Activated CD4-positive, alpha-beta T cell treated with anti-CD3 and anti-CD28 coated beads for 36 hours (primary cell): Measurements from ENCODE around the gene CNTROB. TPM values are rescaled to one million over a fixed set of nuclear protein-coding genes. Genes with fewer than 3 reads are reported as not detected.

Experiments used
- ATAC-seq: fragments of 200-7000 bp; cut with Tn5 transposase; one replicate; pipeline ENCODE4 v1.10.0; 2021; ENCODE audit warnings: mild to moderate bottlenecking, moderate library complexity
- CTCF ChIA-PET: fragments of 350-600 bp; sonication (Branson Sonifier 250); formaldehyde crosslinking; loops from one replicate; lab custom pipeline; 2021; ENCODE audit warnings: antibody characterized with exemption; lab: Charles Lee
- POLR2A ChIA-PET: fragments of 350-600 bp; sonication (Branson Sonifier 250); formaldehyde crosslinking; loops from one replicate; lab custom pipeline; 2021; ENCODE audit warnings: antibody characterized with exemption, inconsistent platforms; lab: Charles Lee
- DNase-seq: peaks from one replicate; pipeline ENCODE4 v3.0.0-alpha.2; 2020
- H3K27ac Mint-ChIP-seq: one replicate; pipeline ENCODE4 v1.8.0; 2021; ENCODE audit warnings: mixed read lengths
- H3K27me3 Mint-ChIP-seq: one replicate; pipeline ENCODE4 v1.8.0; 2021; ENCODE audit warnings: mixed read lengths
- H3K36me3 Mint-ChIP-seq: one replicate; pipeline ENCODE4 v1.8.0; 2021; ENCODE audit warnings: low read depth, mixed read lengths
- H3K4me1 Mint-ChIP-seq: one replicate; pipeline ENCODE4 v1.8.0; 2021; ENCODE audit warnings: mixed read lengths
- H3K4me3 Mint-ChIP-seq: one replicate; pipeline ENCODE4 v1.8.0; 2021; ENCODE audit warnings: mild to moderate bottlenecking, moderate library complexity, mixed read lengths
- H3K9me3 Mint-ChIP-seq: one replicate; pipeline ENCODE4 v1.8.0; 2021; ENCODE audit warnings: low read depth, mixed read lengths
- intact Hi-C, 2 experiments: fragments of 100-400 bp; cut with DNase I in 1 of 2; cut with micrococcal nuclease in 1 of 2; formaldehyde crosslinking; loops; one replicate each; pipeline versions ENCODE4 v1.14.2 to v1.15.1; 2022 to 2024; cut with DNase I, micrococcal nuclease
- total RNA-seq, 2 experiments: library from RNA; stranded (reverse); gene quantifications; one replicate each; pipeline ENCODE4 v1.2.3, GENCODE V29; 2021

CNTROB gene
- total RNA-seq, 2 experiments from 2014 or later, result 53.0 to 80.5 TPM

DNA sequence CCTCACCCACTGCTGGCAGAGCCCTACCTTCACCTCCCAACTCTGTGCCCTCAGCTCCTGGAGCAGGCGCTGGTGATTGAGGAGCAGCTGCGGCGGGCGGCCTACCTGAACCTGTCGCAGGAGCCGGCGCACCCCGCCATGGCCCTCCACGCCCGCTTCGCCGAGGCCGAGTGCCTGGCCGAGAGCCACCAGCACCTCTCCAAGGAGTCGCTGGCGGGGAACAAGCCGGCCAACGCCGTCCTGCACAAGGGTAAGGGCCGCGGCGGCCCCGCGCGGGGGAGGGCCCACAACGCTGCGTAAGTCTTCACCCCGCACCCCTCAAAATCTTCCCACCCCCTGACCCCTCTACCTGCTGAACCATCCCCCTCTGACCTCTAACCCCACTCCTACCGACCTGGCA lies 22.9 kb upstream of the CNTROB start:
- Mint-ChIP-seq H3K4me1 (peaks cover 9% of the 10 kb centered on the region), H3K36me3 (peaks cover 55% of the 10 kb centered on the region), H3K27ac (no peak overlapping the region), H3K4me3 (no peak overlapping the region), H3K27me3 (no peaks in the 10 kb centered on the region), H3K9me3 (no peaks in the 10 kb centered on the region)
- ATAC-seq (no peak), DNase-seq (no peak)
- POLR2A ChIA-PET, result no interaction called here
- CTCF ChIA-PET, result interaction anchor here (1.0 kb wide), 1 partner anchor 11 kb away, joined by 3 read pairs; no protein-coding TSS in a partner anchor
- intact Hi-C loops, result no loop called here

DNA sequence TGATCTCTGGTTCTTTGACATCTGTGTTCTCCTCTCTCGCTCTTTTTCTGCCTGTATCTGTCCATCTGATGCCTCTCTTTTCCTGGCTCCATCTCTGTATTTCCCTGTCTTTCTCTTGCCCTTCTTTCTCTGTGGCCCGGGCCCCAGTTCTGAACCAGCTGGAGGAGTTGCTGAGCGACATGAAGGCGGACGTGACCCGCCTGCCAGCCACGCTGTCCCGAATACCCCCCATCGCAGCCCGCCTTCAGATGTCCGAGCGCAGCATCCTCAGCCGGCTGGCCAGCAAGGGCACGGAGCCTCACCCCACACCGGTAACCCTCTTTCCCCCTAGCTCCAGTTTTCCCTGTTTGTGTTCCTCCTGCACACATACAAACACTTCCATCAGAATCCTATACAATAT lies 21.7 kb upstream of the CNTROB start:
- H3K9me3 Mint-ChIP-seq, result no peaks in the 10 kb centered on the region
- H3K27ac Mint-ChIP-seq, result no peak overlapping the region
- DNase-seq (no peak), ATAC-seq (no peak)
- no peaks in the 10 kb centered on the region for H3K27me3 Mint-ChIP-seq
- ChIA-PET POLR2A (no interaction called here), CTCF (interaction anchor here (1.3 to 8.5 kb wide), 2 partner anchors 22 to 80 kb away, joined by 3 to 58 read pairs; partner anchors contain the start of genes CNTROB, KCNAB3 and TRAPPC1)
- intact Hi-C loops, result no loop called here
- H3K4me3 Mint-ChIP-seq, result no peak overlapping the region
- peaks cover 48% of the 10 kb centered on the region for H3K36me3 Mint-ChIP-seq
- peaks cover 17% of the 10 kb centered on the region for H3K4me1 Mint-ChIP-seq

DNA sequence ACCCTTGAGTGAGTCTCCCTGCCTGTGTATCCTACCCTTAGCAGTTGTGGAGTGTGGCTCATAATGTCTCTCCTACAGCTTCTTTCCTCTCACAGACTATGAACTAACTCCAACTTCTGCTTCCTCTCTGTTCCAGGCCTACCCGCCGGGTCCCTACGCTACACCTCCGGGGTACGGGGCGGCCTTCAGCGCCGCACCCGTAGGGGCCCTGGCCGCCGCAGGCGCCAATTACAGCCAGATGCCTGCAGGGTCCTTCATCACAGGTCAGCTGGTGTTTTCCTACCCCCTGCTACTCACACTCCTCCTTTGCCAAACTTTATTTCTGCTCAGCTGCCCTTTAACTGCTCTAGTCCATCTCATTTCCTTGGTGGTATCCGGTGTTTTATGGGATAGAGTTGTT lies 21.3 kb upstream of the CNTROB start:
- no peak for DNase-seq
- CTCF ChIA-PET, result interaction anchor here (1.0 to 8.5 kb wide), 3 partner anchors 20 to 79 kb away, joined by 3 to 58 read pairs (median 3); partner anchors contain the start of genes CNTROB, KCNAB3 and TRAPPC1
- ATAC-seq, result no peak
- peaks cover 19% of the 10 kb centered on the region for H3K4me1 Mint-ChIP-seq
- intact Hi-C loops, result no loop called here
- no peaks in the 10 kb centered on the region for H3K9me3 Mint-ChIP-seq
- peaks cover 45% of the 10 kb centered on the region for H3K36me3 Mint-ChIP-seq
- no peak overlapping the region for H3K27ac Mint-ChIP-seq
- no peaks in the 10 kb centered on the region for H3K27me3 Mint-ChIP-seq
- POLR2A ChIA-PET, result no interaction called here
- no peak overlapping the region for H3K4me3 Mint-ChIP-seq

DNA sequence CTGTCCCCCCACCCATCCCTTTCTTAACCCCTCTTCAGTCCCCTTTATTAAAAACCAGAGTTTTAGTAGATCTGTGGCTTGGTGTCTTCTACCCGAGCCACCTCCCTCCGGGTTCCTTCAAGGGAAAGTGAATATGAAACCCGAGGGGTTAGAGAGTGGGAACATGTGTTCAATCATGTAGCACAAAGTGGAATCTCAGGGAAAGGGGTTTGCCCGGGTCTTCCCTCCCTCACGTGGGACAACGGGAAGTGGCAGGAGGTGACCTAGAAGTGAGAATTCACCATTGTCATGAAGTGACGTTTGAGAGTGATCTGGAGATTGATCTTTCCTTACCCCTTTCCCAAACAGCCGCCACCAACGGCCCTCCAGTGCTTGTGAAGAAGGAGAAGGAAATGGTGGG lies 20.9 kb upstream of the CNTROB start:
- CTCF ChIA-PET, result interaction anchor here (1.0 to 8.5 kb wide), 4 partner anchors 20 to 149 kb away, joined by 3 to 58 read pairs (median 38); partner anchors contain the start of genes CNTROB, KCNAB3 and TRAPPC1
- intact Hi-C loops, result no loop called here
- POLR2A ChIA-PET, result interaction anchor here (1.2 kb wide), 1 partner anchor 80 kb away, joined by 3 read pairs; no protein-coding TSS in a partner anchor
- Mint-ChIP-seq H3K27me3 (no peaks in the 10 kb centered on the region), H3K4me3 (no peak overlapping the region), H3K4me1 (peaks cover 19% of the 10 kb centered on the region), H3K9me3 (no peaks in the 10 kb centered on the region), H3K36me3 (peaks cover 44% of the 10 kb centered on the region), H3K27ac (no peak overlapping the region)
- no peak for DNase-seq
- ATAC-seq, result no peak

DNA sequence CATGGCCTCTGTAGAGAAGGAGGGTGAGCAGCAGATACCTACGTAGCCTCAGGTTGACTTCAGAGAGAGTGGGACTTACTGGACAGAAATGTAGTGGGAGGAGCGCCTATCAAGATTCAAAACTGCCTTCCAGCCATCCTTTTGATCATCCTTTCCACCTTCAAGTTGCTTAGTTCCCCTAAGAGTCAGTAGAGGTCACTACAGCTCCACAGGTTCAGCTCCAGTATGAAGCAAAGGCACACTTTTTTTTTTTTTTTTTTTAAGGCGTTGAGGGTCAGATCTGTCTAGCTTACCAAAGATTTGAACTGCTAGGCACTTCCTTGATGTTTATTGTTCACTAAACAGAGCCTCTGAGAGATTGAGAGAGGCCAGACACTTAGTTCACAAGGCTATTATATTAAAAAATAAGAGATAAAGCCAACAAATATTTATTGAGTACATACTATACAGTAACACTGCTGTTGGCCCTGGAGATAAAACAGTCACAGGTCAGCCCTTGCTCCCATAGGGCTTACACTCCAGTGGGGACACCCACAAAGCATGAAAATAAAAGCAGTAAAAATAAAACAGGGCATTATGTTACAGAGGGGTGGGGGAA lies 19.0 kb upstream of the CNTROB start:
- ChIA-PET POLR2A (interaction anchor here (0.7 to 1.6 kb wide), 2 partner anchors 19 to 454 kb away, joined by 4 to 6 read pairs; partner anchors contain the start of genes CNTROB and TRAPPC1), CTCF (interaction anchor here (0.6 to 8.5 kb wide), 24 partner anchors 12 to 869 kb away, joined by 3 to 58 read pairs (median 4); partner anchors contain the start of genes CNTROB, GUCY2D, KCNAB3 and NAA38)
- ATAC-seq (peak; percentile 60), DNase-seq (peak; percentile 55)
- Mint-ChIP-seq H3K4me1 (peaks cover 27% of the 10 kb centered on the region), H3K27ac (peak overlapping the region; percentile 75), H3K27me3 (no peaks in the 10 kb centered on the region), H3K9me3 (no peaks in the 10 kb centered on the region), H3K4me3 (no peak overlapping the region), H3K36me3 (peaks cover 37% of the 10 kb centered on the region)
- intact Hi-C loops, result loop anchor here (1.0 to 2.0 kb wide), 5 partner anchors 38 to 144 kb away; no protein-coding TSS in a partner anchor

DNA sequence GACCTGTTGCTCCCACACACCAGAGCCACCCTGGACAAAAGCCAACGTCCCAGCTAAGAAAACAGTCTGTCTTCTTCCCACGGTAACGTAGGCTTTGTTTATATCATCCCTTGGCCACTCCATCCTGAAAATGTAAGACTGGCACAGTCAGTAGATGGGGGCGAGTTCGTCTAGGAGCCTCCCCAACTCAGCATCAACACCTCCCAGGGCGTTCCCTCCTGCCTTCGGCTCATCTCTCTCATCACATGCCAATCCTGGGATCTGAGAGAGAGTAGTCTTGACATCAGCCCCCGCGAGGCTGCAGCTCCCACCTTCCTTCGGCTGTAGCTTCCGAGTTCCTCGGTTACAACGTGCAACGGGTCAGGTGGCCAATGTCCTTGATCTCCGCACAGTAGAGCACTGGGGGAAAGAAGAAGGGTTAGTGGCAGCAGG lies 16.8 kb upstream of the CNTROB start:
- H3K27me3 Mint-ChIP-seq, result no peaks in the 10 kb centered on the region
- intact Hi-C loops, result loop anchor here (1.0 to 2.0 kb wide), 4 partner anchors 17 to 80 kb away; partner anchors contain the start of genes CNTROB (in 2 of the 2), KDM6B (in 1 of the 2) and NAA38 (in 1 of the 2)
- peaks cover 24% of the 10 kb centered on the region for H3K36me3 Mint-ChIP-seq
- H3K4me1 Mint-ChIP-seq, result peaks cover 27% of the 10 kb centered on the region
- DNase-seq, result no peak
- H3K9me3 Mint-ChIP-seq, result no peaks in the 10 kb centered on the region
- ChIA-PET CTCF (interaction anchor here (0.6 to 8.5 kb wide), 13 partner anchors 17 to 383 kb away, joined by 3 to 61 read pairs (median 5); partner anchors contain the start of genes CNTROB, CYB5D1, KCNAB3 and NAA38), POLR2A (interaction anchor here (1.3 to 3.5 kb wide), 2 partner anchors 18 to 126 kb away, joined by 3 to 25 read pairs; partner anchors contain the start of genes CNTROB and TRAPPC1)
- peak overlapping the region; percentile 86 for H3K4me3 Mint-ChIP-seq
- H3K27ac Mint-ChIP-seq, result peak overlapping the region; percentile 82
- ATAC-seq, result peak; percentile 39

DNA sequence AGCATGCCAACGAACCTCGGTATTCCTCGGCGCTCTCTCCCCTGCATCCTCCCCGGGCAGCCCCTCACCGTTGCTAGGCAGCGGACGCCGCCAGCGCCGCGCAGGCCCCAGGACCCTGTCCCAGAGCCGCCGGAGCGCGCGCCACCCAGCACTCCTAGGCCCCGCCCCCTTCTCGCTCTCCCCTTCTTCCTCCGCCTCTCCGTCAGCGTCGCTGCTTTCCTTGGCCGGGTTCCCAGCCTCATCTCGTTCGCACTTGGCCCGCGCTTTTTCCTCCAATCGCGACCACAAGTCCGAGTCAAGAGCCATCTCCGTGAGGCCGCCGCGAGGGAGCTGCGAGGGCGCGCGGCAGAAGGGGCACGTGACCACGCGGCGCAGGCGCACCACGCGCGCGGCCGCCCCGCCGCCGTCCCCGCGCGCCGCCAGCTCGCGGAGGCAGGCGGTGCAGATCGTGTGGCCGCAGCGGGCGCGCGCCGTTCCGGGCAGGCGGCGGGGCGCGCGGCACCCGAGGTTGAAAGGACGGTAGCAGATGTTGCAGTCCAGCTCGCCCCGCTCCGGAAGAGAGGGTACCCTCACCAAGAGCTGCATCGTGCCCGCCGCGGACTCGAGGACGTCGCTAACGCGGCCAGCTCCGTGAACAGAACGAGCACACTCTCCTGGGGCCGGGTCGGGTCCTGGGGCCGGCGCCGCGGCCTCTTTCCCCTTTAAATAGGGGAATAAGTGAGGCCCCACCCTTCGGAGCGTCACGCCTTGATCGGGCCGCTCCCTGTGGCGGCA lies 16.2 kb upstream of the CNTROB start, which contains the start of gene RNF227:
TSS of gene RNF227 (minus strand) at position 679 of the 774 bp plus-strand sequence. CDS start at position 585, 94 bp downstream.
- intact Hi-C loops, result loop anchor here (1.0 to 2.0 kb wide), 4 partner anchors 17 to 81 kb away; partner anchors contain the start of genes CNTROB (in 2 of the 2), KDM6B (in 1 of the 2) and NAA38 (in 1 of the 2)
- CTCF ChIA-PET, result interaction anchor here (0.6 to 8.5 kb wide), 23 partner anchors 16 to 383 kb away, joined by 3 to 61 read pairs (median 4); partner anchors contain the start of genes CNTROB, CYB5D1, KCNAB3 and NAA38
- peak; percentile 88 for ATAC-seq
- H3K27me3 Mint-ChIP-seq, result no peaks in the 10 kb centered on the region
- H3K4me3 Mint-ChIP-seq, result peak within 1 kb of the TSS; percentile 86
- peak within 1 kb of the TSS; percentile 82 for H3K27ac Mint-ChIP-seq
- peak; percentile 95 for DNase-seq
- peaks cover 18% of the 10 kb centered on the region for H3K36me3 Mint-ChIP-seq
- peaks cover 27% of the 10 kb centered on the region for H3K4me1 Mint-ChIP-seq
- H3K9me3 Mint-ChIP-seq, result no peaks in the 10 kb centered on the region
- POLR2A ChIA-PET, result interaction anchor here (0.9 to 3.5 kb wide), 4 partner anchors 17 to 126 kb away, joined by 3 to 25 read pairs (median 3); partner anchors contain the start of genes CNTROB and TRAPPC1

DNA sequence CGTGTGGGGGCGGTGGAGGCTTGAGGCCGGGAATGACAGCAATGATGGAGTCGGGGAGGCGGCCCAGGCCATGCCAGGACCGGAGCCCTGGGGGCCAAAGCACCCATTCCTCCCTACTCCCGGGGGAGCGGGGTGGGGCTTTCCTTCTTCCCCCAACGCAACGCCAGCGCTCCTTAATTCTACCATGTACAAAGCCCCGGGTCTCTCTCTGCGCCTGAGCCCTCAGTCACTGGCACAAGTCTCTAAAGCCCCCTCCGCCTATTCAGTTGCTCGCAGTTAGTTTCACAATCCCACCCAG lies 15.7 kb upstream of the CNTROB start:
- H3K27ac Mint-ChIP-seq, result peak overlapping the region; percentile 80
- ATAC-seq (no peak), DNase-seq (no peak)
- POLR2A ChIA-PET, result interaction anchor here (0.9 to 3.5 kb wide), 4 partner anchors 16 to 125 kb away, joined by 3 to 25 read pairs (median 3); partner anchors contain the start of genes CNTROB and TRAPPC1
- intact Hi-C loops, result no loop called here
- H3K27me3 Mint-ChIP-seq, result no peaks in the 10 kb centered on the region
- H3K36me3 Mint-ChIP-seq, result peaks cover 12% of the 10 kb centered on the region
- H3K4me3 Mint-ChIP-seq, result peak overlapping the region; percentile 86
- no peaks in the 10 kb centered on the region for H3K9me3 Mint-ChIP-seq
- CTCF ChIA-PET, result interaction anchor here (0.6 to 8.5 kb wide), 23 partner anchors 11 to 242 kb away, joined by 3 to 61 read pairs (median 4); partner anchors contain the start of genes CNTROB, CYB5D1, KCNAB3 and NAA38
- peaks cover 27% of the 10 kb centered on the region for H3K4me1 Mint-ChIP-seq

DNA sequence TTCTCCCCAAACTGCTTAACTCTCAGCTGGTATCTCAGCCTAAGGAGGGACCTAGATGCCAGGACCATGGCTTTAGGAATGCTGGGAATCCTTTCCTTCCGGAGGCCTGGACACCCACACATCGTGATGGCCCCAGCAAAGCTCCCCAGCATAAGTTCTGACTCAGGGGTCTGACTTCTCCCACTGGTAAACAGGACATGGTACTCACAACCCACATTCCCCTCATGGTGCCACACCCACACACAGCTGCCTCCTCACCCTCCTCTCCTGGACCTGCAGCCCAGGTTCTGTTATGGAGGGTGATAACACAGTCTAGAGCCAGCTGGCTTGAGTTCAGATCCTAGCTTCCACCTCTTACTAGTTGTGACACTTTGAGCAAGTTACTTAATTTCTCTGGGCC lies 15.2 kb upstream of the CNTROB start:
- Mint-ChIP-seq H3K9me3 (no peaks in the 10 kb centered on the region), H3K36me3 (peaks cover 10% of the 10 kb centered on the region), H3K27me3 (no peaks in the 10 kb centered on the region), H3K4me1 (peaks cover 32% of the 10 kb centered on the region), H3K27ac (peak overlapping the region; percentile 80), H3K4me3 (peak overlapping the region; percentile 86)
- CTCF ChIA-PET, result interaction anchor here (0.6 to 8.5 kb wide), 12 partner anchors 11 to 143 kb away, joined by 3 to 61 read pairs (median 5); partner anchors contain the start of genes CNTROB, KCNAB3 and TRAPPC1
- DNase-seq (no peak), ATAC-seq (no peak)
- POLR2A ChIA-PET, result interaction anchor here (0.6 to 3.5 kb wide), 2 partner anchors 16 to 255 kb away, joined by 3 to 25 read pairs; partner anchors contain the start of genes CNTROB and TRAPPC1
- intact Hi-C loops, result no loop called here

DNA sequence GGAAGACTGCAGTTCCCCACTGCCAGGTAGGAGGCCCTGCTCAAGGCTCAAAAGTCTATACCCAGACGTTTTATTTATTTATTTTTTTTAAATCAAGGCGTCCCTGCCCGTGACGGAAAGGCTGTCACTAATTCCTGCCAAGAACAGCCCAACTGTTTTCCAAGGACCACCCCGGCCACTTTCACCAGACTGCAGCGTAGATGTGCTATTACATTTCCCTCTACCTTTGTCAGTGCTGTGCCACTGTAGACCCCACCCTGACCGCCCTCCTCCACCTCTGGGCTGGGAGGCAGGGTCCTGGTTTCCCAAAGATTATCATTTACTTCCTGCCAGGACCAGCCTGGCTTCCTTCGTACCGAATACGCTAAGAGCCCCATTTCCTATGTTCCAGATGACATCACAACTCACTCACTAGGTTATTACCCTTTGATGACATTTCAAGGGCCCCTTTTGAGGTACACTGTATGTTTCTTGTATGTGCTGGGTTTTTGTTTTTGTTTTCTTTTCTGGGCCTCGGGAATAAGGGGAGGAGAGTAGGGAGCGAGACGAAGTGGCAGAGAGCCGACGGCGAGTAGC lies 9.6 kb upstream of the CNTROB start:
- POLR2A ChIA-PET, result interaction anchor here (0.6 to 0.8 kb wide), 2 partner anchors 32 to 65 kb away, joined by 3 read pairs; partner anchors contain the start of gene NAA38
- peaks cover 23% of the 10 kb centered on the region for H3K4me1 Mint-ChIP-seq
- peak; percentile 65 for ATAC-seq
- CTCF ChIA-PET, result interaction anchor here (0.9 to 2.0 kb wide), 3 partner anchors 67 to 138 kb away, joined by 3 to 7 read pairs (median 4); no protein-coding TSS in a partner anchor
- peak overlapping the region; percentile 81 for H3K27ac Mint-ChIP-seq
- DNase-seq, result no peak
- H3K4me3 Mint-ChIP-seq, result peak overlapping the region; percentile 56
- no peaks in the 10 kb centered on the region for H3K9me3 Mint-ChIP-seq
- no peaks in the 10 kb centered on the region for H3K27me3 Mint-ChIP-seq
- intact Hi-C loops, result loop anchor here (1.0 to 2.0 kb wide), 3 partner anchors 9 to 88 kb away; partner anchors contain the start of genes CNTROB (in 1 of the 2), KDM6B (in 1 of the 2) and TRAPPC1 (in 1 of the 2)
- H3K36me3 Mint-ChIP-seq, result peaks cover 6% of the 10 kb centered on the region
